Measurements from ENCODE around the gene CRLF2. TPM values are rescaled to one million over a fixed set of nuclear protein-coding genes. Genes with fewer than 3 reads are reported as not detected.
A peak's percentile ranks its signal among the peaks of the same experiment; 100 is the strongest.

CRLF2 gene
- total and polyA plus RNA-seq, 4 donors = 0.19 to 1.4 (median 0.42) TPM

DNA sequence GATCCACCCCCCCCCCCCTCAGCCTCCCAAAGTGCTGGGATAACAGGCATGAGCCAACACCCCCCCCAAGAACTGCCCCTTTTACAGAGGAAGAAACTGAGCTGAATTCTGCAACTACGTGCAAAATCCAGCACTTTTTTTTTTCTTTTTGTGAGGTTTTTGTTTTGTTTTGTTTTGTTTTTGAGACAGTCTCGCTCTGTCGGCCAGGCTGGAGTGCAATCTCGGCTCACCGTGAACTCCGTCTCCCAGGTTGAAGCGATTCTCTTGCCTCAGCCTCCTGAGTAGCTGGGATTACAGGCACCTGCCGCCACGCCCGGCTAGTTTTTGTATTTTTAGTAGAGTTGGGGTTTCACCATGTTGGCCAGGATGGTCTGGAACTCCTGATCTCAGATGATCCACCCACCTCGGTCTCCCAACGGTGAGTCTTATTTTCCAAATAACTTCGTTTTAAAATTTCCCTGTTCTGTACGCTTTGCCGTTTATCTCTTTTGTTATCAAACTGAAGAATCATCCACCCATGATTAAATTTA lies 4.9 kb downstream of the CRLF2 start:
- no peak overlapping the region for H3K9ac ChIP-seq (ENCODE audit: insufficient read depth in 1 of 2, low read length in 2 of 2)
- H3K27me3 ChIP-seq (ENCODE audit: control insufficient read depth in 3 of 3, insufficient read depth in 3 of 3, low read length in 2 of 3) = peaks cover 0 to 3% (median 0%) of the 10 kb centered on the region in 3 donors
- no peaks in the 10 kb centered on the region for H3K36me3 ChIP-seq (ENCODE audit: control insufficient read depth in 4 of 4, insufficient read depth in 4 of 4, low read length in 4 of 4)
- H3K27ac ChIP-seq (ENCODE audit: low read depth in 1 of 2, low read length in 1 of 2) = no peak overlapping the region
- ATAC-seq (ENCODE audit: insufficient read depth, low FRiP score) (no peak), DNase-seq (no peak)
- TF ChIP-seq, protein P1, sequence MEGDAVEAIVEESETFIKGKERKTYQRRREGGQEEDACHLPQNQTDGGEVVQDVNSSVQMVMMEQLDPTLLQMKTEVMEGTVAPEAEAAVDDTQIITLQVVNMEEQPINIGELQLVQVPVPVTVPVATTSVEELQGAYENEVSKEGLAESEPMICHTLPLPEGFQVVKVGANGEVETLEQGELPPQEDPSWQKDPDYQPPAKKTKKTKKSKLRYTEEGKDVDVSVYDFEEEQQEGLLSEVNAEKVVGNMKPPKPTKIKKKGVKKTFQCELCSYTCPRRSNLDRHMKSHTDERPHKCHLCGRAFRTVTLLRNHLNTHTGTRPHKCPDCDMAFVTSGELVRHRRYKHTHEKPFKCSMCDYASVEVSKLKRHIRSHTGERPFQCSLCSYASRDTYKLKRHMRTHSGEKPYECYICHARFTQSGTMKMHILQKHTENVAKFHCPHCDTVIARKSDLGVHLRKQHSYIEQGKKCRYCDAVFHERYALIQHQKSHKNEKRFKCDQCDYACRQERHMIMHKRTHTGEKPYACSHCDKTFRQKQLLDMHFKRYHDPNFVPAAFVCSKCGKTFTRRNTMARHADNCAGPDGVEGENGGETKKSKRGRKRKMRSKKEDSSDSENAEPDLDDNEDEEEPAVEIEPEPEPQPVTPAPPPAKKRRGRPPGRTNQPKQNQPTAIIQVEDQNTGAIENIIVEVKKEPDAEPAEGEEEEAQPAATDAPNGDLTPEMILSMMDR (IDR thresholded peaks at IDR 0.05; ENCODE audit: control extremely low read depth, extremely low read depth) = no peak
- no peaks in the 10 kb centered on the region for H3K9me3 ChIP-seq (ENCODE audit: control insufficient read depth in 4 of 4, insufficient read depth in 3 of 4, low read length in 3 of 4)
- peaks cover 0 to 3% (median 0%) of the 10 kb centered on the region in 5 donors for H3K4me1 ChIP-seq (ENCODE audit: control insufficient read depth in 5 of 5, insufficient read depth in 5 of 5, low read length in 5 of 5)
- H3K4me3 ChIP-seq = no peak overlapping the region
- WGBS, 2 donors = 68 to 81% methylated on average over 15 of the region's 15 CpGs

DNA sequence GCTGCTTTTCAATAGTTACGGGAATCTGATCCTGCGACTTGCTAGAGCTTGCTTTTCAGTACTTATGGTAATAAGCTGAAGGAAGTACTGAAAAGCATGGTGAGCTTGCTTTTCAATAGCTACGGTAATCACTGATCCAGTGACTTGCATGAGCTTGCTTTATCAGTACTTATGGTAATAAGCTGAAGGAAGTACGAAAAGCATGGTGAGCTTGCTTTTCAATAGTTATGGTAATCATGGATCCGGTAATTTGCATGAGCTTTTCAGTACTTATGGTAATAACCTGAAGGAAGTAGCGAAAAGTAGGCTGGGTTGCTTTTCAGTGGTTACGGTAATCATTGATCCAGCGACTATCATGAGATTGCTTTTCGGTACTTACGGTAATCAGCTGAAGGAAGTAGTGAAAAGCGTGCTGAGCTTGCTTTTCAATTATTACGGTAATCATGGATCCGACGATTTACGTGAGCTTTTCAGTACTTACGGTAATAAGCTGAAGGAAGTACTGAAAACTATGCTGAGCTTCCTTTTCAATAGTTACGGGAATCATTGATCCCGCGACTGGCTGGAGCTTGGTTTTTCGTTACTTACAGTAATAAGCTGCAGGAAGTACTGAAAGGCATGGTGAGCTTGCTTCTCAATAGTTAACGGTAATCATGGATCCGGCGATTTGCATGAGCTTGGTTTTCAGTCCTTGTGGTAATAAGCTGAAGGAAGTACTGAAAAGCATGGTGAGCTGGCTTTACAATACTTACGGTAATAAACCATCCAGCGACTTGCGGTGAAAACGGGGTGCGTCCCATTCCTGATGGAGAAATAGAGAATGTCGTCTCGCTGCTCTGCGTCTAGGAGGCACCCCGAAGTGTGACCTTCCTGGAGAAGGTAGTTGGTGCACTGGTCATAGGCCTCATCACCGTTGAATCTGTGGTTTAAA lies 6.5 kb downstream of the CRLF2 start:
- Histone ChIP-seq H3K4me1 (ENCODE audit: control insufficient read depth in 5 of 5, insufficient read depth in 5 of 5, low read length in 5 of 5) (peaks cover 0 to 3% (median 0%) of the 10 kb centered on the region in 5 donors), H3K4me3 (no peak overlapping the region), H3K27ac (ENCODE audit: low read depth in 1 of 2, low read length in 1 of 2) (no peak overlapping the region), H3K9me3 (ENCODE audit: control insufficient read depth in 4 of 4, insufficient read depth in 3 of 4, low read length in 3 of 4) (no peaks in the 10 kb centered on the region), H3K9ac (ENCODE audit: insufficient read depth in 1 of 2, low read length in 2 of 2) (peak overlapping the region in 1 of 2 donors; percentile 46), H3K27me3 (ENCODE audit: control insufficient read depth in 3 of 3, insufficient read depth in 3 of 3, low read length in 2 of 3) (peaks cover 0 to 3% (median 0%) of the 10 kb centered on the region in 3 donors), H3K36me3 (ENCODE audit: control insufficient read depth in 4 of 4, insufficient read depth in 4 of 4, low read length in 4 of 4) (no peaks in the 10 kb centered on the region)
- 1 to 3% methylated on average over 33 of the region's 33 CpGs for WGBS, 2 donors
- ATAC-seq (ENCODE audit: insufficient read depth, low FRiP score) = peak; percentile 89
- TF ChIP-seq, protein P1 (IDR thresholded peaks at IDR 0.05; ENCODE audit: control extremely low read depth, extremely low read depth) = no peak
- peak; percentile 44 to 90 (median 88) for DNase-seq

DNA sequence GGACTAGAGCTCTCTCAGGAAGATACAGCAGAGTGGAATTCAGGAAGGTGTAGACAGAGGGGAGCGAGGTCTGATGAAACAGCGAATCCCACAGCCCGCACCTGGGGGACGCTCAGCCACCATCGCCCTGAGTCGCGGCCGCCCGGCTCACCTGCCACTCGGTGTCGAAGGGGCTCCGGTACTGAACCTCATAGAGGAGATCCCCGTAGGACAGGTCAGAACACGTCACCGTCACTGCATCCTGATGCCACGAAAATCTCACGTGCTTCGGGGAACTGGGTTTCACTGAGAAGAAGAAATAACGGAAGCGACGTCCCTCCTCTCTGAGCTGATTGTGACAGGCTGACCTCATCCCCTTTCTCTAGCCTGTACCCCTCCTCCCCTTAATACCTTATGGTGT lies 10.2 kb downstream of the CRLF2 start:
- ATAC-seq (ENCODE audit: insufficient read depth, low FRiP score) = no peak
- Histone ChIP-seq H3K27ac (ENCODE audit: low read depth in 1 of 2, low read length in 1 of 2) (no peak overlapping the region), H3K4me1 (ENCODE audit: control insufficient read depth in 5 of 5, insufficient read depth in 5 of 5, low read length in 5 of 5) (peaks cover 0 to 3% (median 0%) of the 10 kb centered on the region in 5 donors), H3K36me3 (ENCODE audit: control insufficient read depth in 4 of 4, insufficient read depth in 4 of 4, low read length in 4 of 4) (no peaks in the 10 kb centered on the region), H3K9me3 (ENCODE audit: control insufficient read depth in 4 of 4, insufficient read depth in 3 of 4, low read length in 3 of 4) (no peaks in the 10 kb centered on the region), H3K27me3 (ENCODE audit: control insufficient read depth in 3 of 3, insufficient read depth in 3 of 3, low read length in 2 of 3) (peaks cover 0 to 3% (median 0%) of the 10 kb centered on the region in 3 donors), H3K4me3 (no peak overlapping the region), H3K9ac (ENCODE audit: insufficient read depth in 1 of 2, low read length in 2 of 2) (no peak overlapping the region)
- no peak for DNase-seq
- 89 to 92% methylated on average over 21 of the region's 21 CpGs for WGBS, 2 donors
- TF ChIP-seq, protein P1 (IDR thresholded peaks at IDR 0.05; ENCODE audit: control extremely low read depth, extremely low read depth) = no peak

Data from lung (tissue), 12 donors.